SK-N-SH (cell line): Measurements from ENCODE around the gene TCIRG1. TPM values are rescaled to one million over a fixed set of nuclear protein-coding genes. Genes with fewer than 3 reads are reported as not detected.

Experiments
- CHD2 ChIP-seq: fragments of 150-350 bp; IDR thresholded peaks from 2 replicates; pipeline ENCODE4 v1.6.1; 2018; ENCODE audit warnings: low read length; ENCODE audit not compliant: partially characterized antibody
- ELF1 ChIP-seq: IDR thresholded peaks from 2 replicates; pipeline ENCODE4 v1.4.0; 2012
- EP300 ChIP-seq, 2 experiments: IDR thresholded peaks; 2 replicates each; pipeline versions ENCODE4 v1.4.0 to v1.6.1; 2012; ENCODE audit warnings: borderline replicate concordance in 1 of 2, low read depth in 1 of 2, low read length in 1 of 2
- FOSL2 ChIP-seq: IDR thresholded peaks from 2 replicates; pipeline ENCODE4 v1.4.0; 2012; ENCODE audit warnings: low read depth, mild to moderate bottlenecking, moderate library complexity, borderline replicate concordance
- FOXJ3 ChIP-seq: sonication (generic); formaldehyde crosslinking; IDR thresholded peaks from 2 replicates; pipeline ENCODE4 v1.5.1; 2020; ENCODE audit warnings: mild to moderate bottlenecking, missing genetic modification reagents
- FOXM1 ChIP-seq: IDR thresholded peaks from 2 replicates; pipeline ENCODE4 v1.4.0; 2012; ENCODE audit warnings: low read depth, mild to moderate bottlenecking
- GATA2 ChIP-seq: sonication (generic); formaldehyde crosslinking; IDR thresholded peaks from 2 replicates; pipeline ENCODE4 v1.5.0; 2020; ENCODE audit warnings: mild to moderate bottlenecking, missing genetic modification reagents
- NRF1 ChIP-seq: IDR thresholded peaks from 2 replicates; pipeline ENCODE4 v1.6.1; 2012; ENCODE audit warnings: low read depth, mild to moderate bottlenecking, low read length
- PBX3 ChIP-seq: IDR thresholded peaks from 2 replicates; pipeline ENCODE4; 2012
- POLR2AphosphoS5 ChIP-seq: IDR thresholded peaks from 2 replicates; pipeline ENCODE4 v1.6.1; 2012; ENCODE audit warnings: low read depth, low read length
- RAD21 ChIP-seq: IDR thresholded peaks from 2 replicates; pipeline ENCODE4 v1.6.1; 2012; ENCODE audit warnings: mild to moderate bottlenecking, low read length
- RFX5 ChIP-seq: IDR thresholded peaks from 2 replicates; pipeline ENCODE4 v1.6.1; 2012; ENCODE audit warnings: mild to moderate bottlenecking, improper control_type of control experiment, low read length
- SMC3 ChIP-seq: IDR thresholded peaks from 2 replicates; pipeline ENCODE4 v1.6.1; 2012; ENCODE audit warnings: low read depth, low read length, improper control_type of control experiment
- TAF1 ChIP-seq: IDR thresholded peaks from 2 replicates; pipeline ENCODE4 v1.6.1; 2012; ENCODE audit warnings: low read depth, mild to moderate bottlenecking, low read length, moderate library complexity, borderline replicate concordance
- TCF12 ChIP-seq: IDR thresholded peaks from 2 replicates; pipeline ENCODE4 v1.4.0; 2012
- USF1 ChIP-seq: IDR thresholded peaks from 2 replicates; pipeline ENCODE4 v1.4.0; 2012; ENCODE audit warnings: low read depth, borderline replicate concordance
- YY1 ChIP-seq: IDR thresholded peaks from 2 replicates; pipeline ENCODE4 v1.4.0; 2012; ENCODE audit warnings: low read depth, mild to moderate bottlenecking
- polyA plus RNA-seq, 3 experiments: library from polyadenylated mRNA; depleted of rRNA; stranded (reverse); fragments of >200 nt; gene quantifications; 2 replicates each; pipeline ENCODE4 v1.2.3, GENCODE V29; 2012
- TF ChIP-seq, protein P1 (sequence below): fragments of 150-350 bp; IDR thresholded peaks from 2 replicates; pipeline ENCODE4 v1.6.1; 2016; ENCODE audit warnings: mild to moderate bottlenecking, low read depth, low read length
- TF ChIP-seq, protein P2 (sequence below): fragments of 150-350 bp; IDR thresholded peaks from 2 replicates; pipeline ENCODE4 v1.6.1; 2017; ENCODE audit warnings: antibody characterized with exemption, low read length, low read depth, borderline replicate concordance
- TF ChIP-seq, protein P3 (sequence below): IDR thresholded peaks from 2 replicates; pipeline ENCODE4 v1.6.1; 2012; ENCODE audit warnings: mild to moderate bottlenecking, low read depth, low read length, moderate library complexity

The TCIRG1 gene
- polyA plus RNA-seq, 1 of the 3 experiments (the other 2 are of a cell fraction) = 0.58 TPM

DNA sequence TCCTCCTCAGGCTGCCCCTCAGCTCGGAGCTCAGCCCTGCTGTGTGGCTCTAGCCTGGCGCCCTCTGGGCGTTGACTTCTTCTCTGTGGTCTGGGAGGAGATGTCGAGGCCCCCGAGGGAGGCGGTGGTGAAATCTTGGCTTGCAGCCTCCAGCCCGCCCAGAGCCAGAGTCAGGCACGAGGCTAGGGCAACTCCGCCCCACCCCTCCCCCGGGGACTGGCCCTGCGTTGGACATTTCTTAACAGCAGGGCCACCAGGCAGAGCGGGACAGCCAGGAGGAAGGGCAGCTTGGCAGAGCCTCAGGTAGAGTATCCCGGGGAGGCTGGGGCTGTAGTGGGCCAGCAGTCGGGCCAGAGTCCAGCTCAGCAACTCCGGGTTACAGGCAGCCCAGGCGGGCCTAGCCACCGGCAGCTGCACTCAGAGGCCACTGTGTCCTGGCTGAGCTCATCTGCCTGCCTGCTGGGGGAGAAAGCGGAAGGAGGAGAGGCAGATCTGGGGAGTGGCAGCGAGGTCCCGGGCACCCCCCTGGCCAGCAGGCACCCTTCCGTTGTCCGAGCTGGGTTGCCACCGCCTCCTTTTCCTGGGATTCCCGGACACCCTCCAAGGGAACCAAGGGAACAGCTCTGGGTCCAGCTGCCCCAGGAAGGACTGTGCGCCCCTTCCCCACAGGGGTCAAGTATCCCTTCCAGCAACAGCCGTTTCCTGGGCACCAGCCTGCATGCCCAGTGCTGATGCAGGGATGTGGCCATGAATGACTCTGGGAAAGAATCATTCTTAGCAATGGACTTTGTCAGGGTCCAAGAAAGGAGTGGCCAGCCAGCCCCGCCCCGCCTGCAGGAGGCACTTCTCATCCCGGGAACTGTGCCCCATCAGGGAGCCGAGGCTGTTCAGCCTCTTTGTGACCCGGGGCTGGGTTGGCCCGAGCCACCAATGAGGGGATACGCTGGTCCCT lies 28.5 kb upstream of the TCIRG1 start, which contains the start of gene ALDH3B1 (continued):
- TF ChIP-seq NRF1 (no peak), GATA2 (CRISPR knock-in tag) (no peak), RFX5 (no peak), YY1 (no peak), POLR2AphosphoS5 (peak; percentile 15; the same call in 1 of the 2 replicates), CHD2 (no peak), EP300 (IDR thresholded peaks at IDR 0.05; ENCODE audit: borderline replicate concordance in 1 of 2, low read depth in 1 of 2, low read length in 1 of 2) (0 out of 4 replicates have a peak, but pooled peaks of 1 of the 2 experiments have one; percentile 18), FOXM1 (no peak), ELF1 (no peak), FOXJ3 (CRISPR knock-in tag) (no peak), SMC3 (no peak), RAD21 (no peak), FOSL2 (no peak), TCF12 (peak; percentile 42; the same call in 1 of the 2 replicates), USF1 (no peak), PBX3 (no peak), TAF1 (peak; percentile 50; the same call in 1 of the 2 replicates)
- TF ChIP-seq, protein P1, sequence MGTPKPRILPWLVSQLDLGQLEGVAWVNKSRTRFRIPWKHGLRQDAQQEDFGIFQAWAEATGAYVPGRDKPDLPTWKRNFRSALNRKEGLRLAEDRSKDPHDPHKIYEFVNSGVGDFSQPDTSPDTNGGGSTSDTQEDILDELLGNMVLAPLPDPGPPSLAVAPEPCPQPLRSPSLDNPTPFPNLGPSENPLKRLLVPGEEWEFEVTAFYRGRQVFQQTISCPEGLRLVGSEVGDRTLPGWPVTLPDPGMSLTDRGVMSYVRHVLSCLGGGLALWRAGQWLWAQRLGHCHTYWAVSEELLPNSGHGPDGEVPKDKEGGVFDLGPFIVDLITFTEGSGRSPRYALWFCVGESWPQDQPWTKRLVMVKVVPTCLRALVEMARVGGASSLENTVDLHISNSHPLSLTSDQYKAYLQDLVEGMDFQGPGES = no peak
- TF ChIP-seq, protein P2, sequence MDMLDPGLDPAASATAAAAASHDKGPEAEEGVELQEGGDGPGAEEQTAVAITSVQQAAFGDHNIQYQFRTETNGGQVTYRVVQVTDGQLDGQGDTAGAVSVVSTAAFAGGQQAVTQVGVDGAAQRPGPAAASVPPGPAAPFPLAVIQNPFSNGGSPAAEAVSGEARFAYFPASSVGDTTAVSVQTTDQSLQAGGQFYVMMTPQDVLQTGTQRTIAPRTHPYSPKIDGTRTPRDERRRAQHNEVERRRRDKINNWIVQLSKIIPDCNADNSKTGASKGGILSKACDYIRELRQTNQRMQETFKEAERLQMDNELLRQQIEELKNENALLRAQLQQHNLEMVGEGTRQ = no peak
- TF ChIP-seq, protein P3, sequence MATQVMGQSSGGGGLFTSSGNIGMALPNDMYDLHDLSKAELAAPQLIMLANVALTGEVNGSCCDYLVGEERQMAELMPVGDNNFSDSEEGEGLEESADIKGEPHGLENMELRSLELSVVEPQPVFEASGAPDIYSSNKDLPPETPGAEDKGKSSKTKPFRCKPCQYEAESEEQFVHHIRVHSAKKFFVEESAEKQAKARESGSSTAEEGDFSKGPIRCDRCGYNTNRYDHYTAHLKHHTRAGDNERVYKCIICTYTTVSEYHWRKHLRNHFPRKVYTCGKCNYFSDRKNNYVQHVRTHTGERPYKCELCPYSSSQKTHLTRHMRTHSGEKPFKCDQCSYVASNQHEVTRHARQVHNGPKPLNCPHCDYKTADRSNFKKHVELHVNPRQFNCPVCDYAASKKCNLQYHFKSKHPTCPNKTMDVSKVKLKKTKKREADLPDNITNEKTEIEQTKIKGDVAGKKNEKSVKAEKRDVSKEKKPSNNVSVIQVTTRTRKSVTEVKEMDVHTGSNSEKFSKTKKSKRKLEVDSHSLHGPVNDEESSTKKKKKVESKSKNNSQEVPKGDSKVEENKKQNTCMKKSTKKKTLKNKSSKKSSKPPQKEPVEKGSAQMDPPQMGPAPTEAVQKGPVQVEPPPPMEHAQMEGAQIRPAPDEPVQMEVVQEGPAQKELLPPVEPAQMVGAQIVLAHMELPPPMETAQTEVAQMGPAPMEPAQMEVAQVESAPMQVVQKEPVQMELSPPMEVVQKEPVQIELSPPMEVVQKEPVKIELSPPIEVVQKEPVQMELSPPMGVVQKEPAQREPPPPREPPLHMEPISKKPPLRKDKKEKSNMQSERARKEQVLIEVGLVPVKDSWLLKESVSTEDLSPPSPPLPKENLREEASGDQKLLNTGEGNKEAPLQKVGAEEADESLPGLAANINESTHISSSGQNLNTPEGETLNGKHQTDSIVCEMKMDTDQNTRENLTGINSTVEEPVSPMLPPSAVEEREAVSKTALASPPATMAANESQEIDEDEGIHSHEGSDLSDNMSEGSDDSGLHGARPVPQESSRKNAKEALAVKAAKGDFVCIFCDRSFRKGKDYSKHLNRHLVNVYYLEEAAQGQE = no peak
